Thymus (tissue), 11 donors: Measurements from ENCODE around the gene FGF2. TPM values are rescaled to one million over a fixed set of nuclear protein-coding genes. Genes with fewer than 3 reads are reported as not detected.

ENCODE experiments used
- DNase-seq, 9 donors: peaks; one replicate each; pipeline ENCODE4 v3.0.0-alpha.2; 2013; ENCODE audit warnings: low spot score in 9 of 9, low read depth in 6 of 9, missing footprints in 1 of 9
- H3K27ac ChIP-seq, 2 donors: one replicate each; pipeline ENCODE4 v1.5.1; 2013; ENCODE audit warnings: control low read depth in 1 of 2, low read depth in 1 of 2, low read length in 1 of 2, mild to moderate bottlenecking in 1 of 2, moderate library complexity in 1 of 2
- H3K27me3 ChIP-seq, 2 donors: one replicate each; pipeline ENCODE4 v1.5.1; 2013; ENCODE audit warnings: low read length in 1 of 2; ENCODE audit not compliant: control insufficient read depth in 2 of 2, insufficient read depth in 1 of 2
- H3K36me3 ChIP-seq, 2 donors: one replicate each; pipeline ENCODE4 v1.5.1; 2013; ENCODE audit warnings: low read length in 1 of 2, mild to moderate bottlenecking in 1 of 2, moderate library complexity in 1 of 2; ENCODE audit not compliant: control insufficient read depth in 2 of 2, insufficient read depth in 2 of 2
- H3K4me1 ChIP-seq, 2 donors: one replicate each; pipeline ENCODE4 v1.5.1; 2013; ENCODE audit warnings: low read length in 2 of 2; ENCODE audit not compliant: control insufficient read depth in 2 of 2, insufficient read depth in 2 of 2
- H3K4me3 ChIP-seq, 2 donors: one replicate each; pipeline ENCODE4 v1.5.1; 2013; ENCODE audit warnings: low read length in 2 of 2, control low read depth in 1 of 2, mild to moderate bottlenecking in 1 of 2
- H3K9me3 ChIP-seq, 2 donors: one replicate each; pipeline ENCODE4 v1.5.1; 2013; ENCODE audit warnings: low read length in 1 of 2, mild to moderate bottlenecking in 1 of 2; ENCODE audit not compliant: control insufficient read depth in 2 of 2, insufficient read depth in 1 of 2
- WGBS: extraction: QIAGEN DNeasy Blood & Tissue Kit; methylation state at CpG from one replicate; pipeline ENCODE4 v1.1.7; 2013; 5-methylcytosine and 5-hydroxymethylcytosine counted together
- polyA plus RNA-seq: library from polyadenylated mRNA; stranded (reverse); fragments of 200-250 nt; gene quantifications from one replicate; pipeline ENCODE4 v1.2.3, GENCODE V29; 2013
- total RNA-seq: library from RNA; stranded (reverse); fragments of 120-200 nt; gene quantifications from one replicate; pipeline ENCODE4 v1.2.4, GENCODE V29; 2013
- donor health status: healthy.

FGF2 gene
- total and polyA plus RNA-seq, 2 donors: 2.0 to 3.7 TPM

- peaks cover 17 to 33% of the 10 kb centered on the region in 2 donors for H3K27me3 ChIP-seq
- H3K4me1 ChIP-seq: no peaks in the 10 kb centered on the region
- WGBS: 95% methylated on average over 1 of the region's 1 CpG
- H3K36me3 ChIP-seq: no peaks in the 10 kb centered on the region
- H3K9me3 ChIP-seq: no peaks in the 10 kb centered on the region
- H3K4me3 ChIP-seq: no peak overlapping the region
- no peak for DNase-seq
- no peak overlapping the region for H3K27ac ChIP-seq
Measured at GRCh38 chr4:122821092-122821491, 5.5 kb upstream of the FGF2 start.

DNA sequence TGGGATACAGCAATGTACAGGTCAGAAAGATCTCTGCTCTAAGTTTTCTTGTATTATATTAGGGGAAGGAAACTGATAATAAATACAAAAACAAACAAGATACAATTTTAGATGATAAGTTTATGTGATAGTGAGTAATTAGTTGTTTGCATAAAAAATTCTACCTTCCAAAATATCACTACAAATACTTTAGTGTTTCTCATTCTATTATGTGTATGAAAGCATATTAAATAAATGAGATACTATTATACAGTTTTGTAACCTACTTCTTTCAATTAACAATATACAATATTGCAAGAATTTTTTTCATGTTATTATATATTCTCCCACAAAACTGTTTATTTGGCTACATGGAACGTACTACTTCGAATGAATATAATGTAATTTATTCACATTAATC is 4.2 kb upstream of the FGF2 start:
- H3K36me3 ChIP-seq: no peaks in the 10 kb centered on the region
- H3K27me3 ChIP-seq: peaks cover 31 to 45% of the 10 kb centered on the region in 2 donors
- 95% methylated on average over 2 of the region's 2 CpGs for WGBS
- H3K4me1 ChIP-seq: peaks cover 0 to 4% of the 10 kb centered on the region in 2 donors
- H3K9me3 ChIP-seq: no peaks in the 10 kb centered on the region
- H3K27ac ChIP-seq: no peak overlapping the region
- H3K4me3 ChIP-seq: no peak overlapping the region
- DNase-seq: no peak

DNA sequence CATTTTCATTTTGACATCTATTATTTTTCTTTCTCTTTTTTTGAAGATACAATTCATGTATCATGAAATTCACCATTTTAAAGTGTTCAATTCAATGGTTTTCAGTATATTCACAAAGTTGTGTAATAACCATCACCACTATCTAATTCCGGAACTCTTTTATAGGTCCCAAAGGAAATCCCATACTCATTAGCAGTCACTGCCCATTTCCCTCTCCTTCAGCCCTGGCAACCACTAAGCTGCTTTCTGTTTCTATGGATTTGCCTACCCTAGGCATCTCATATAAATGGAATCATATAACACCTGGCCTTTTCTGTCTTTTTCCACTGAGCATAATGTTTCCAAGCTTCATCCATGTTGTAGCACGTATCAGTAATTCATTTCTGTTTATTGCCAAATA is 3.2 kb upstream of the FGF2 start:
- WGBS: 96% methylated on average over 2 of the region's 2 CpGs
- no peak overlapping the region for H3K4me3 ChIP-seq
- no peak overlapping the region for H3K27ac ChIP-seq
- peaks cover 0 to 11% of the 10 kb centered on the region in 2 donors for H3K4me1 ChIP-seq
- H3K9me3 ChIP-seq: no peaks in the 10 kb centered on the region
- no peaks in the 10 kb centered on the region for H3K36me3 ChIP-seq
- H3K27me3 ChIP-seq: peaks cover 39 to 56% of the 10 kb centered on the region in 2 donors
- DNase-seq: no peak

GRCh38 chr4:122824616-122825015 is 2.0 kb upstream of the FGF2 start:
- 84% methylated on average over 2 of the region's 2 CpGs for WGBS
- peaks cover 50 to 67% of the 10 kb centered on the region in 2 donors for H3K27me3 ChIP-seq

GRCh38 chr4:122826079-122826527 is 528 bp upstream of the FGF2 start:
- peak overlapping the region in 1 of 2 donors; percentile 46 for H3K4me3 ChIP-seq
- peaks cover 56 to 80% of the 10 kb centered on the region in 2 donors for H3K27me3 ChIP-seq
- H3K36me3 ChIP-seq: no peaks in the 10 kb centered on the region
- WGBS: 70% methylated on average over 18 of the region's 18 CpGs
- H3K4me1 ChIP-seq: peaks cover 0 to 11% of the 10 kb centered on the region in 2 donors
- no peak for DNase-seq
- no peak overlapping the region for H3K27ac ChIP-seq
- H3K9me3 ChIP-seq: no peaks in the 10 kb centered on the region

More at GRCh38 chr4:122824616-122825015, 2.0 kb upstream of the FGF2 start:
- H3K27ac ChIP-seq: no peak overlapping the region
- peaks cover 0 to 11% of the 10 kb centered on the region in 2 donors for H3K4me1 ChIP-seq
- no peaks in the 10 kb centered on the region for H3K9me3 ChIP-seq
- no peak overlapping the region for H3K4me3 ChIP-seq
- no peaks in the 10 kb centered on the region for H3K36me3 ChIP-seq
- DNase-seq: no peak

GRCh38 chr4:122827258-122827878 is 737 bp downstream of the FGF2 start:
- Histone ChIP-seq H3K4me1 (peaks cover 0 to 11% of the 10 kb centered on the region in 2 donors), H3K4me3 (peak overlapping the region; percentile 34 to 46), H3K27ac (peak overlapping the region; percentile 15 to 55), H3K27me3 (peaks cover 56 to 83% of the 10 kb centered on the region in 2 donors), H3K9me3 (no peaks in the 10 kb centered on the region), H3K36me3 (no peaks in the 10 kb centered on the region)
- 1% methylated on average over 57 of the region's 57 CpGs for WGBS
- DNase-seq: peak in 3 of 9 donors; percentile 2 to 14 (median 7)

DNA sequence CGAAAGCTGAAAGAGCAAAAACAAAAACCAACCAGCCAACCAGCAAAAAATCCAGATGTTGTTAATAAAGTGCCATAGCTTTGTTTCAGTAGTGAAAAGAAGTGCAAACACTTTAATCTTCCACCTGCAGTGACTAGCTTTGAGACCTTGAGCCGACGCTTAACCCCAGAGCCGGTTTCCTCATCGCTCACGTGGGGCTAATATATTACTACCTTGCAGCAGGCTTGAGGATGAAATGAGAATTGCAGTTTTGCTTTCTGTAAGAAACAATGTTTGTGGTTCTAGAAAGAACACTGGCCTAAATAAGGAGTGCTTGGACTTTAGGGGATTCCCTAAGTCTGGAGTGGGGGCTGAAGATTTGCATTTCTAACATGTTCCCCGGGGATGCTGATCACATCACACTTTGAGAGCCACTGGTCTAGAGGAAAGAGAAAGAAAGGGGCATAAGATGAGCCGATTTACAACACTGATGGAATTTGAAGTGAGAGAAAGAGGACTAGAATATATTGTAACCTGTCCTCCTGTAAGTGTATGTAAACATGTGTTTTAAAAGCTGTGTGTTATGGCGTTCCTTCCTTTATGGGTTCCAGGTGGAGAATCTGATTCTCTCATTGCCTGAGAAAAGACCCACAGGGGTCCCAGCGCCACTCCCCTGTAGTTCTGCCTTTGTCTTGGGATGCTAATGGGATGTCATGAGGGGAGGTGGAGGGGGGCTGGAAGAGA is 1.4 kb downstream of the FGF2 start:
- Histone ChIP-seq H3K4me1 (peaks cover 0 to 11% of the 10 kb centered on the region in 2 donors), H3K9me3 (no peaks in the 10 kb centered on the region), H3K36me3 (no peaks in the 10 kb centered on the region), H3K27ac (peak overlapping the region in 1 of 2 donors; percentile 47), H3K4me3 (peak overlapping the region; percentile 34 to 46), H3K27me3 (peaks cover 56 to 82% of the 10 kb centered on the region in 2 donors)
- WGBS: 14% methylated on average over 10 of the region's 10 CpGs
- DNase-seq: peak in 3 of 9 donors; percentile 7 to 48 (median 13)

GRCh38 chr4:122830426-122831095 is 3.9 kb downstream of the FGF2 start:
- WGBS: 87% methylated on average over 5 of the region's 5 CpGs
- Histone ChIP-seq H3K27me3 (peaks cover 44 to 61% of the 10 kb centered on the region in 2 donors), H3K4me1 (peaks cover 0 to 11% of the 10 kb centered on the region in 2 donors), H3K27ac (no peak overlapping the region), H3K4me3 (no peak overlapping the region), H3K36me3 (no peaks in the 10 kb centered on the region), H3K9me3 (no peaks in the 10 kb centered on the region)
- no peak for DNase-seq
